ENCODE results near the gene EFNA5.

- TF ChIP-seq POLR2AphosphoS5 (IDR thresholded peaks at IDR 0.05; ENCODE audit: borderline replicate concordance, low read depth, low read length) (no peak), EZH2 (IDR thresholded peaks at IDR 0.05) (no peak)
Observed at GRCh38 chr5:107572715-107573368, 97.9 kb downstream of the EFNA5 start.

All from SK-N-MC (cell line).